GF-D8 (cell line): Measurements from ENCODE around the gene STAB1.
A peak's percentile ranks its signal among the peaks of the same experiment; 100 is the strongest.

Experiments
- DNase-seq: peaks from one replicate; lab custom pipeline; 2025; lab: John Stamatoyannopoulos, UW

The STAB1 gene, protein sequence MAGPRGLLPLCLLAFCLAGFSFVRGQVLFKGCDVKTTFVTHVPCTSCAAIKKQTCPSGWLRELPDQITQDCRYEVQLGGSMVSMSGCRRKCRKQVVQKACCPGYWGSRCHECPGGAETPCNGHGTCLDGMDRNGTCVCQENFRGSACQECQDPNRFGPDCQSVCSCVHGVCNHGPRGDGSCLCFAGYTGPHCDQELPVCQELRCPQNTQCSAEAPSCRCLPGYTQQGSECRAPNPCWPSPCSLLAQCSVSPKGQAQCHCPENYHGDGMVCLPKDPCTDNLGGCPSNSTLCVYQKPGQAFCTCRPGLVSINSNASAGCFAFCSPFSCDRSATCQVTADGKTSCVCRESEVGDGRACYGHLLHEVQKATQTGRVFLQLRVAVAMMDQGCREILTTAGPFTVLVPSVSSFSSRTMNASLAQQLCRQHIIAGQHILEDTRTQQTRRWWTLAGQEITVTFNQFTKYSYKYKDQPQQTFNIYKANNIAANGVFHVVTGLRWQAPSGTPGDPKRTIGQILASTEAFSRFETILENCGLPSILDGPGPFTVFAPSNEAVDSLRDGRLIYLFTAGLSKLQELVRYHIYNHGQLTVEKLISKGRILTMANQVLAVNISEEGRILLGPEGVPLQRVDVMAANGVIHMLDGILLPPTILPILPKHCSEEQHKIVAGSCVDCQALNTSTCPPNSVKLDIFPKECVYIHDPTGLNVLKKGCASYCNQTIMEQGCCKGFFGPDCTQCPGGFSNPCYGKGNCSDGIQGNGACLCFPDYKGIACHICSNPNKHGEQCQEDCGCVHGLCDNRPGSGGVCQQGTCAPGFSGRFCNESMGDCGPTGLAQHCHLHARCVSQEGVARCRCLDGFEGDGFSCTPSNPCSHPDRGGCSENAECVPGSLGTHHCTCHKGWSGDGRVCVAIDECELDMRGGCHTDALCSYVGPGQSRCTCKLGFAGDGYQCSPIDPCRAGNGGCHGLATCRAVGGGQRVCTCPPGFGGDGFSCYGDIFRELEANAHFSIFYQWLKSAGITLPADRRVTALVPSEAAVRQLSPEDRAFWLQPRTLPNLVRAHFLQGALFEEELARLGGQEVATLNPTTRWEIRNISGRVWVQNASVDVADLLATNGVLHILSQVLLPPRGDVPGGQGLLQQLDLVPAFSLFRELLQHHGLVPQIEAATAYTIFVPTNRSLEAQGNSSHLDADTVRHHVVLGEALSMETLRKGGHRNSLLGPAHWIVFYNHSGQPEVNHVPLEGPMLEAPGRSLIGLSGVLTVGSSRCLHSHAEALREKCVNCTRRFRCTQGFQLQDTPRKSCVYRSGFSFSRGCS (N-terminal part only)

DNA sequence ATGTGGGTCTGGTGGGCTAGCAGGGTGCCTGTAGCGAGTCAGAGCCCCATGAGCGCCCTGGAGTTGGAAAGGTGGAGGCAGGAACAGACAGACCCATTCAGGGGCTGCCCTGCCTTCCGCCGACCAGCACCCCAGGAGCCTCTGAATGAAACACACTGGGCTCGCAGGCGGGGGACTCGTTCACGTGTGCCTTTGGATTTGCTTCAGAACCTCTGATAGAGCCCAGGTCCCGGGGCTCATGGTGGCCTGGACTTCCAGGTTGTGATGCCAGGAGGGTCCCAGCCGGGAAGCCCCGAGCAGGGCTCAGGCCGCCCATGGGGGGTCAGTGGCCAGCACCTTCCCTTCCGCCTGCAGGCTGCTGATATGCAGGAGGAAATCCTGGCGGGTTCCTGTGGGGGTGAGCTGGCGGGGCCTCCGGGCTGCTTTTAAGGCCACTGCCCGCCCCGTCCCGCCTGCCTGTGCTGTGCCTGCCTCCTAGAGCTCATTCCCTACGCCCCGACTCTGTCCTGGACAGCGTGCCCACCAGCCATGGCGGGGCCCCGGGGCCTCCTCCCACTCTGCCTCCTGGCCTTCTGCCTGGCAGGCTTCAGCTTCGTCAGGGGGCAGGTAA, at the start of gene STAB1:
Gene STAB1 (plus strand): TSS at position 453 of the 610 bp plus-strand sequence. CDS start 76 bp downstream, at position 529.
- peak; percentile 21 for DNase-seq

DNA sequence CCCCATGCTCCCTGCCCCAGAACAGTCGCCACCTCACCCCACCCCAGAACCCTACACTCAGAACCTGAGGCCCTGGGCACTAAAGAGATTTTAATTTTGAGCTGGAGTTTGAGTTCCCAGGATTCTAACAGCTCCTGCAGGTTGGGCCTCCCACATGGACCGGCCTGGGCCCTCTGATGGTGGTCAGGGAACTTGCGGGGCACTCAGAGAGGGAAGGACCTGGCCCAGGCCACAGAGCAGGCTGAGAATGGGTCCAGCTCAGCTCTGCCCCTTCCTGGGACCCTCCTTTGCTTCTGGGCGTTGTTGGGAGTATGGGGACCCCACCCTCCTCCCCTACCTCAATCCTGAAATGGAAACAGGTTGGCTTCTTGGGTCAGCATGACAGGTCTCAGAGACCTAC, 49.1 kb upstream of the STAB1 start:
- DNase-seq, result no peak

DNA sequence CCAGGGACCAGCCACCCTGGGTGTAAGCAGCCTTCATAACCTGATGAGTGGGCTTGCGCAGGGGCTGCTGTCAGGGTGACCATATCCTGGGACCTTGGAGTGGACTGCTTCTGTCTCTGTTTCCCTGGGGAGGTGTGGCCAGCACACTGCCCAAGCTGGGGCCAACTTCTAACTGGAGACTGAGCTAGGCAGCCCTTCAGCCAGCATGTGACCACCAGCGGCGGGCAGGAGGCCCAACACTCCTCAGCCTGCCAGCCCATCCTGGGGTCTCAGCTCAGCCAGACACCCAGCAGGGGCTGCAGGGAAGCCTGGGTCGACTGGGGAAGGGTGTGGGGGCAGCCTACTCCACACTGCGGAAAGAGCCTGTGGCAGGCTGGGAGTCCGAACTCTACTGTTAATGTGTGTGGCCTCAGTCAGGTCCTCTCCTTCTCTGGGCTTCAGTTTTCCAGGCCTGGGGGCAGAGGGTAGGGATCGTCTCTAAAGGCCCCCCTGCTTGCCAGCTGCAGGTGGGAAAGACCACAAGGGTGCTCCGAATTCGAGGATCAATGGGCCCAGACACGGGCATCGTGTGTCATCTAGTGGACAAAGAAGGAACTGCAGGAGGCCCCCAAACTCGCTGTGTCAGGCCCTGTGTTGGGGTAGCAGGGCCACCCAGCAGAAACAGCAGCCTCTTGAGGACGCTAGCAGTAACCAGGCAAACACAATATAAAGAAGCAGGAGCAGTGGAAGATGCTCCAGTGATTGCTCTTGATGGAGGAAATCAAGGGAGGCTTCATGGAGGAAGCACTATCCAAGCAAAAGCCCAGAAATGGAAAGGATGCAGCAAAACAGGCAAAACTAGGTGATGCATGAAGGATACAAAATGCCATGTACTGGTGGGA, 48.3 kb upstream of the STAB1 start:
- DNase-seq, result peak; percentile 39

DNA sequence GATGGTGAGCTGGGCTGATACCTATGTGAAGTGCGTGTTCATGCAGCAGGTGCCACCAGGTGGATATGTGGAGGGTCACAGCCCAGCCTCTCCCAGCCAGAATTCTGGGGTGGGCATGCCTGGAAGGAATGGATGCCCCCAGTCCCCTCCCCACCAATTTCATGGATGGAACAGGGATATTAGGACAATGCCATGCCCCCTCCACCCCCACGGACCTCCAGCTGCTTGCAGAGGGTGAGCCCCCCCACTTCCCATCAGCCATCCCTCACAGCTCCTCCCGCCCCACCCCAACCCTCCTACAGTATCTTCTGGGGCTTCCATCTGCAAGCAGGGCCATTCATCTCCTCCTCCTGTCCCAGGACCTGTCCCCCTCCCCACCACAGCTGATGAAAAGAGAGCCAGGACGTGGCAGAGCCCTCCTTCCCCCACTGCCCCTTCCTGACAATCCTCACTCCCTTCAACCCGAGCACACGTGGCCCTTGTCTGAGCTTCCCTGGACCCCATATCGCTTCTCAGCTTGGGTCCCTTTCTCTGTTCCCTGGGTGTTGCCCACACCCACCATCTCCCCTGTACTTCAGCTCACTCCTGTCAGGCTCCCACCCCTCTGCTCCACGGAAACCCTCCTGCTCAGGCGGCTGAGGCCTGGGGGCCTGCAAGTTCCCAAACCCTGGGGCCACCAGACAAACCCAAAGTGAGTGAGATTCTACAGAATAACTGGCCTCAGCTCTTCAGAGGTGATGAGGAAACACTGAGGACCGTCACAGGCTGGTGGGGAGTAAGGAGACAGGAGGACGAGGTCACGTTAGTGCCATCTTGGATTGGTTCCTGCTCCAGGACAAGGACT, 47.4 kb upstream of the STAB1 start:
- no peak for DNase-seq

DNA sequence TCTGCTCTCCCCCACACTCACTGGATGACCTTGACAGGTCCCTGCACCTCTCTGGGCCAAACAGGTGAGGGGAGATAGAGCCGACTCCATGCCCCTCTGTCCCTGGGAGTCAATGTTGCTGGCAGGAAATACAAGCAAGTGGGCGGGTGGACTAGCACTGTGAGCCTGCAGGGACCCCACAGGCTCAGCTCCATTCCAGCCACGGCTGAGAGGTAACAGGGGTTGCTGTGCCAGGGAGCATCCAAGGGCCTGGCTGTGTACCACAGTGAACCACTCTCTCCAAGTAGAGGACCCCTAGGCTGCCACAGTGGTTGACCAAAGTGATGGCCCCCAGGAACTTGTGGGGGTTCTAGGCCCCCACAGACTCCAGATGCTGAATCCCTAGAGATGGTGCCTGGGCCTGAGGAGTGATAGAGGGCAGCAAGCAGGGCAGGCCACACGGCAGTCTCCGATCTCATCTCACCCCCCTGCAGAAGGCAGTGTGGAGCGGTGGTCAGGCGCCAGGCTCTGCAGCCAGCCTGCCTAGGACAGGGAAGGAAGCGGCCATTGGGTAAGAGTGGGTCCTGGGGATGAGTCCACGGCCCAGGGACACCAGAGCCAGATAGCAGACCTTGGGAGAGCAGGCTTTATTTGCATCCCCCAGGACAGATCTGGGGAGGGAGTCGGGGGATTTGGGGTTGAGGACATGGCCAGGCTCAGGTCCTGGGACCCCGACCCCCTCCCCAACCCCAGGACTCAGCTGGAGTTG, 44.5 kb upstream of the STAB1 start:
- DNase-seq, result no peak

DNA sequence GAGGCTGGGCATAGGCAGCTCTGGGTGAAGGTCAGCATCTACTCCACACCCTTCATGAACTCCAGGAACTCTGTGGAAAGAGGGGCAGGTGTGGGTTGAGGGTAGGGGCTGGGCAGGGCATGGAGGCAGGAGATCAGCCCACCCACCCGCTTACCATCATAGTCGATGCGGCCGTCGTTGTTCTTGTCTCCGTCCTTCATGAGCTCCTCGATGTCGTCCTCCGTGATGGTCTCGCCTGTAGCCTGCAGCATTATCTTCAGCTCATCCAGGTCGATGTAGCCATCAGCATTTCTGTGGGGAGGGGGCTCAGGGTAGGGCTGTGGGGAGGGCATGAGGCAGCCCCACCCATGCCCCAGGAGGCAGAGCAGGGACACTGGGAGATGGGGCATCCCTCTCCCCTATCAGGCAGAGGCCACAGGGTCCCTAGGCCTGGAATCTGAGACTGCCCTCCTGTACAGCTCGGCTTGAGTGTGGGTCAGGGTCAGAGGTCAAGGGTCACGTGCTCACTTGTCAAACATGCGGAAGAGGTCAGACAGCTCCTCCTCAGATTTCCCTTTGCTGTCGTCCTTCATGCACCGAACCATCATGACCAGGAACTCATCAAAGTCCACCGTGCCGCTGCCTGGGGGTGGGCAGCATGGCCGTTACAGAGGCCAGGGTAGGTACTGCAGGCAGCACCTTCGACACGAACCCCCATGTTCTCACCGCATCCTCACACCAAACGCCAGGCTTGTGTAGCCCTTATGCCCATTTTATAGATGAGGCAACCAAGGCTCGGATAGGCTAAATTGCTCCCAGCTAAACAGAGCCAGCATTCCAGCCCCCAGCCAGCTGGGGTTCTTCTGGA, 43.7 kb upstream of the STAB1 start:
- DNase-seq, result no peak

DNA sequence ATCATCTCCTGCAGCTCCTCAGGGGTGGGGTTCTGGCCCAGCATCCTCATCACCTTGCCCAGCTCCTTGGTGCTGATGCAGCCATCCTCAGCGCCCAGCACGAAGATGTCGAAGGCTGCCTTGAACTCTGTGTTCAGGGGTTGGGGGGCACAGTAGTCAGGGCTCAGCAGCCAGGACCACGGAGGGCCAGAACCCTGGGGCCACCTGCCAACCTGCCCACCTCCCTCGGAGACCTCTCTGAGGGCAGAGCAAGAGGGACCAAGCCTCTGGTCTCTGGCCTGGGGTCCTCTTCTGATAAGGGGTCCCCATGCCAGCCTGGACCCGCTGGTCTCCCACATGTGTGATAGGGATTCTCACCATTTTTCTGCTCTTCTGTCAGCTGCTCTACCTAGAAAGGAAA, 43.0 kb upstream of the STAB1 start:
- no peak for DNase-seq

DNA sequence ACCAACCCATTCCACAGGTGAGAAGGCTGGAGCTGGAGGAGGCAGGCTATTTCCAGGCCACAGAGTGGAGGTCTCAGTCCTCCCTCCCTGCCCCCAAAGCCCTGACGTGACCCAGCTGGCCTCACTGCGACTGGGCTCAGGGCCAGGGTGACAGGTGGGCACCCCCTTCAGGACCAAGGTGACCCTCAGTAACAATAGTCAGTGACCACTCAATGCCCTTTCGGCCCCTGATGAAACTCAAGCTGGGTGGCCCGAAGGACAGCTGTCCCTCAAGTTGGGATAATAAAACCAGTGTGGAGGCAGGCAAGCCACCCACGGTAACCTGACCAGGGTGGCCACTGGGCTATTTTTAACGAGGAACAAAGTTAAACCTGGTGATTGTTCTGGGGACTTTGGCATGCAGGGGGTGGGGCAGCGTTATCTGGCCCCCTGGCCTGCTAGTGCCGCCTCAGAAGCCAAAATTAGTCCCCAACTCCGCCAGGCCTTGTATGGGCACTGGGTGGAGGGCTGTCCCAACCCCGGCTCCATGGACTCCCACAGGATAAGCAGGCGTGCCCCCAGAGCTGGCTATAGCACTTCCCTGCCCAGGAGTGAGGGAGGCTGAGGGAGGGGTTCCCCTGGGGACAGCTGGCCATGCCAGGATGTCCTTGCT, 42.4 kb upstream of the STAB1 start:
- no peak for DNase-seq

DNA sequence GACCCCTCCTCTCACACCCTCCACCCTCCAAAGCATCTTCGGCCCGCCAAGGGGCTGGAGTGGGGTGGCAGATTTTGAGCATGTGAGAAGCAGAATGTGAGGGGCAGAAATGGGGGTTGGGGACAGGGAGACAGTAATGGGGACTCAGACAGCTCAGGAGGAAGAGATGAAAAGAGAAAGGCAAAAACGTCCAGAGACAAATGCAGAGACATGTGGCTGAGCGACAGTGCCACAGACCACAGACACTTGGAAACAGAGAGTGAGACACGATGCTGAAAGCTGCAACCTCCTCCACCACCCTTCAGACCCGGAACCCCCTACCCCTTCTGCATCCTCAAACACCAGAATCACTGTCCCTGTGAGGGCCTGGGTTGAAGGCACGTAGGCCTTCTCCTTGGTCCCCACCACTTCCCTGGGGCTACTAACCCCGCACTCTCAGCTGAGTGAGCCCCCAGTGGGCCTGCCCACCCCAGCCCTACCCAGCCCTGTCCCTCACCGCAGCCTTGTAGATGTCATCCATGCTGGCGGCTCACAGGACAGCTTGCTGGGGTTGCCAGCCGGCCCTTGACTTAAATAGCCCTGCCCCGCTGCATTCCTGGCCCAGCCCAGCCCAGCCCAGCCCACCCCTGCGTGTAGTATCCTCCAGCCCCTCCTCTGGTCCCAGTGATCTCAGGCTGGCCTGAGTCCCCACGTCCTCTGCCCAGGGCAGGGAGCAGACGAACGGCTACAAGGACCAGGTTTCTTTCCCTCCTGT, 41.5 kb upstream of the STAB1 start, which contains the start of gene TNNC1:
Gene TNNC1 (minus strand): TSS at position 546 of the 754 bp plus-strand sequence. CDS start 26 bp downstream, at position 520.
- no peak for DNase-seq

DNA sequence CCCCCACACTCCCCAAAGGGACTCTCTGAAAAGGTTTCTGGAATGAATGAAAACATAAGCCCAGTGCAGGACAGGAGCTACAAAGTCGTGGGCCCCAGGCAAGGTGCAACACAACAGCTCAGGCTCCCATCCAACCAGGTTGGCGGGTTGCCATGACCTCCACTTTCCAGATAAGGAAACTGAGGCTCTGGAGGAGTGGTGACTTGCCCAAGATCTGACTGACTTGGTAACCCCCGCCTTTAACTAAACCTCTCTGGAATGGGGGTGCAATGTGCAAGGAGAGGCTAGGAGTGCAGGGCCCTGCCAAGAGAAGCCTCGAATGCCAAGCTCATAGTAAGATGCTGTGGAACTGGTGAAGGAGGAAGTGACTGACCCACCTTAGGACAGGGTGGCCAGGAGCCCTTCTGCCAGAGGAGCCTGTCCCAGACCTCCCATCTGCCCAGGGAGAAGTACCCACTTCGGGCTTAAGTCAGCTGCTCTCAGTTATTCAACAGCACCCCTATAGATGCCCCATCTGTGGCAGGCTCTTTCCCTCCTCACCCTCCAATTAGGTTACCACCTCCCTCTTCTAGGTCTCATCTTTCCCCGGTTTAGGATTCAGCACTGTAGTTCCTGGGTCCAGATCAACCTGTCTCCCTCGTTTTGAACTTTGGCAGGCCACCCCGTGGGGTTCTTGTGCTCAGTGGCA, 40.7 kb upstream of the STAB1 start:
- DNase-seq, result no peak

DNA sequence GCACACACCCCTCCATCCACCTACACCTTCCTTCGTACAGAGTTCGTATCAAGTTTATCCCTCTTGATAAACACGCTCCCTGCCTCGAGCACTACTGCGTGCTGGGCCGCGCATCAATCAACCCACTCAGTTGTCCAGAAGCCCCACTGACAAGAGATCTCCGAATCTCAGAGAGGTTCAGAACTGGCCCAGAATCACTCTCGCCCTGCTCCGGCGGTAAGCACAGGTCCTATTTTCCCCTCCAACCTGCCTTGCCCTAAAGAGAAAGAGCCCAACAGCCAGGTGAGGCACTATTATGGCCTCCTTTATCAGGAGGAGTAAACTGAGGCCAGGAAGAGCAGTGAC, 40.2 kb upstream of the STAB1 start:
- DNase-seq, result no peak

DNA sequence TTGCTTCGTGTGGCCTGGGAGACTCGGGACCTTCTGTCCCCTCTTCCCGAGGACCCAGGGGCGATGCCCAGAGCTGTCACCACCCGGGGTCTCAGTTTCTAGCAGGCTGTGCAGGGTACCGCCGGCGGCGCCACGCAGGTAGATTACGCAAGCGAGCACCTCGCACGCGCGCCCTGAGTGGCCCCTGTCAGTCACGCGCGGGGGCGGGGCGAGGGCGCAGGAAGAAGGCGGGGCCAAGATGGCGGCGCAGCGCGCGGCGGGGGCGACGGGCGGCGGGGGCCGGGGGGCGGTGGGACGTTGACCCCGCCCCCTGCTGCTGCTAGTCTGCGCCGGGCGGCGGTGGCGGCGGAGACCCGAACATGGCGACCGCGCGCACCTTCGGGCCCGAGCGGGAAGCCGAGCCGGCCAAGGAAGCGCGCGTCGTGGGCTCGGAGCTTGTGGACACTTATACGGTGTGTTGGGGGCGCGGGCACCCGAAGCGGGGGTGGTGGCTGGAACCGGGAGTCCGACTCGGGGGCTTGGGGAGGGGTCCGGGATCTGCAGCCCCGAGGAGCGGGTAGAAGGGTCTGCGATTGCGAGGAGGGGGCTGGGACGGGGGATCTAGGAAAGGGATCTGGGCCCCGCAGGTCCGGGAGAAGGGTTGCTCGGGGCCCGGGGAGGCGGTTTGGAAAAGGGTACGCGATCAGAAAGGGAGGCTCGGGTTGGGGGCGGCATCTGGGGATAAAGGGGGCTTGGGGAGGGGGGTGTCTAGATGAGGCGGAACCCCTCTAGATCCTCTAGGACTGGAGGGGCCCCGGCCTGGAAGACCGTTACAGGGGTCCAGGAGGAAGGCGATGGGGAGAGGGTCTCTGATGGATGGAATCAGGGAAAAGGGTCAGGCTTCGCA, 39.6 kb upstream of the STAB1 start, which contains the start of gene NISCH:
Gene NISCH (plus strand): TSS at position 322 of the 886 bp plus-strand sequence. CDS start 38 bp downstream, at position 360.
- peak; percentile 43 for DNase-seq

DNA sequence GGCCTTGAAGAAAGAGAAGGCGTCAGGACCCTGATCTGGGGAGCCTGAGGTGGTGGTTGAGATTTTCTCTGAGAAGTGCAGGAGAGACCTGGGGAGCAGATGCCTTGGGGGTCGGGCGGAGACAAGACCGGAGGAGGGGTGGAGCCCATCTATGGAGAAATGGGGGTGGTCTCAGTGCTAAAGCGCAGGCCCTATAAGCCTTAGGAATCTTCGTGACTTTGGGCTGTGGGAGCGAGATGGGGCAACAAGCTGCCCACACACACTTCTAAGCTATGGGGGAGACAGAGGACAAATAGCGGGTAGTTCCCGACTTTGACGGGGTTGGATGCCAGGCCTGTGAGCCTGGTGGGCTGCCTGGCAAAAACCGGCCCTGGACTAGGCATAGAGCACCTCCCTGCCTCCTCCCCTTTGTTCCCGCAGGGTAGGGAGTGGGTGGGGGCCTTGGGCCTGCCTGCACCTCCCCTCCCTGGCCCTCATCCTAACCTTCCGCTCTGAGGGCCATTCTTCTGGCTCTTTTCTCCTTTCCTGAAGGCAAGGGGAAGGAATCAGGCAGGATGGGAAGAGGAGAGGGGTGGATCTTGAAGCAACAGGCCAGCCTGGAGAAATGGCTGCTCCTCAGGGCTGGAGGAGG, 38.9 kb upstream of the STAB1 start:
- no peak for DNase-seq

DNA sequence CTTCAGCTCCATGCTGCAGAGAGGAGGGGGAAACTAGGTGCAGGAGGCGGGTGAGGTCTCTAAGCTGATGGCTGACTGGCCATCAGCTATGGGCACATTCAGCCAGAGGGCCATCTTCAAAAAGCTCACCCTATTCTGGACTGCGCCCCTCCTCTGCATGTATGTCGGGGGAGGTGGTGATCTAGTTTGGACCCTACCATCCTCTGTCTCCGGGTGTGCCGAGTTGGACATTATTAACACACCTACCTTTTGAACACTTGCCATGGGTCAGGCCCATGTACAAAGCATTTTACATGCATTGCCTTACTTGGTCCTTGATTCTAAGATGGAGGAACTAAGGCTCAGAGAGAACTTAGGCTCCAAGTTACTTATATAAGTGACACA, 38.3 kb upstream of the STAB1 start:
- DNase-seq, result no peak
